ENCODE data around the gene ARL4A.

DNA sequence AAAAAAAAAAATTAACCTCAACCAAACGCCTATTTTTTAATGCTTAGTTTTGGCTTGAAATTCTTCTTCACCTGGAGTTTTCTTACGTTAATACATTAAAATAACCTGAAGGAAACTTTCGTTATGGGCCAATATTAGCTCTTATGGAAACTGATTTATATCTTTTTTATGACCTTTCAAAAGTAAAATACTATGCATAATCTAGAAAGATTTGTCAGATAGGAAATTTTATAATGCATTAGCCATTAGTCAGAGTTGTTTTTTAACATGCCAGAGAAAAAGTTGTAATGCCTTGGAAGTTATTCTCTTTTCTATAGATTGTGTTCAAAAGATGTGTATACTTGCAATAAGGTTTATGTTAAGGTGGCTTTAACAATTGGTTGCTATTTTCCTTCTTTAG lies 34.3 kb upstream of the ARL4A start:
- TF ChIP-seq, protein P1, sequence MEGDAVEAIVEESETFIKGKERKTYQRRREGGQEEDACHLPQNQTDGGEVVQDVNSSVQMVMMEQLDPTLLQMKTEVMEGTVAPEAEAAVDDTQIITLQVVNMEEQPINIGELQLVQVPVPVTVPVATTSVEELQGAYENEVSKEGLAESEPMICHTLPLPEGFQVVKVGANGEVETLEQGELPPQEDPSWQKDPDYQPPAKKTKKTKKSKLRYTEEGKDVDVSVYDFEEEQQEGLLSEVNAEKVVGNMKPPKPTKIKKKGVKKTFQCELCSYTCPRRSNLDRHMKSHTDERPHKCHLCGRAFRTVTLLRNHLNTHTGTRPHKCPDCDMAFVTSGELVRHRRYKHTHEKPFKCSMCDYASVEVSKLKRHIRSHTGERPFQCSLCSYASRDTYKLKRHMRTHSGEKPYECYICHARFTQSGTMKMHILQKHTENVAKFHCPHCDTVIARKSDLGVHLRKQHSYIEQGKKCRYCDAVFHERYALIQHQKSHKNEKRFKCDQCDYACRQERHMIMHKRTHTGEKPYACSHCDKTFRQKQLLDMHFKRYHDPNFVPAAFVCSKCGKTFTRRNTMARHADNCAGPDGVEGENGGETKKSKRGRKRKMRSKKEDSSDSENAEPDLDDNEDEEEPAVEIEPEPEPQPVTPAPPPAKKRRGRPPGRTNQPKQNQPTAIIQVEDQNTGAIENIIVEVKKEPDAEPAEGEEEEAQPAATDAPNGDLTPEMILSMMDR (IDR thresholded peaks at IDR 0.05): no peak
- no peak for TF ChIP-seq POLR2A (IDR thresholded peaks at IDR 0.05)
